HG02571 (cell line): ENCODE data around the gene WFDC10A.
"Not testable (repeated sequence)": the region's sequence is repeated elsewhere in the genome, so short reads cannot be mapped to it uniquely, and the experiment has no call there.

Experiments used
- ATAC-seq: cut with Tn5 transposase; IDR thresholded peaks from one replicate; pipeline ENCODE4 v1.9.1; 2021; ENCODE audit warnings: mild to moderate bottlenecking, moderate library complexity; ENCODE audit not compliant: unreplicated experiment

Gene WFDC10A

GRCh38 chr20:45629496-45630100 is at the start of gene WFDC10A:
Gene WFDC10A (plus strand): TSS chr20:45629739. CDS start chr20:45629814, 75 bp downstream.
- ATAC-seq, result no peak

- ATAC-seq, result no peak
Observed at GRCh38 chr20:45581702-45582101, 47.8 kb upstream of the WFDC10A start.

- ATAC-seq, result no peak
Observed at GRCh38 chr20:45583502-45583901, 46.0 kb upstream of the WFDC10A start.

- not testable (repeated sequence) for ATAC-seq
Observed at GRCh38 chr20:45584294-45584693, 45.2 kb upstream of the WFDC10A start.

DNA sequence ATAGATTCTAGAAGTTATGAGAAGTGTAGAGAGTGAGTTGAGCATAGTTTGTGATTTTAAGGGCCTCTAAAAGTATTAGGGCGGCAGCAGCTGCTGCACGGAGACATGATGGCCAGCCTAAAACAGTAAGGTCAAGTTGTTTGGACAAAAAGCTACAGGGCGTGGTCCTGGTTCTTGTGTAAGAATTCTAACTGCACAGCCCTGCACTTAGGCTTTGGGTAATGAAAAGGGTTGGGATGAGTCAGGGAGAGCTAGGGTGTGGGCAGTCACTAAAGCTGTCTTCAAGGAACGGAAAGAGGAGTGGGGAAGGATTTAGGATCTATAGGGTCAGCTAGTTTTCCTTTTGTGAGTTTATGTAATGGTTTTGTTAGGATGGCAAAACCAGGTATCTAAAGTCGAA is 43.6 kb upstream of the WFDC10A start:
- ATAC-seq, result not testable (repeated sequence)

- ATAC-seq, result no peak
Observed at GRCh38 chr20:45588800-45589199, 40.7 kb upstream of the WFDC10A start.

DNA sequence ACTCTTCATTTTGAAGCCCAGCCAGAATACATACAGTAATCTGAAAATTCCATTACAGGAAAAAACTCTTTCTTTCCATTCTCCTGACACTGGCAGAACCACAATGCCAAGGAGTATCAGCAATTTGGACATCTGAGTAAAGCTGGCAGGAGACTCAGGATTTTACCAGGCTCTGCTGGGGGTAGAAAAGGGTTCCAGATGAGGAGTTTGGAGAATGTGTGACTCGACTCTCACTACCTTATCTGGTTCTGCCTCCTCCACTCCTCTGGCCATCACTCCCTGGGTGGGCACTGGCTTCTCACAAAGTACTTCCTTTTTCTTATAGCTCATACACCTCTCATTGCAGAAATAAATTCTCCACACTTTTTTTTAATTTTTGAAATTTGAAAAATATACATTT is 39.8 kb upstream of the WFDC10A start:
- no peak for ATAC-seq

GRCh38 chr20:45592574-45593189 is 36.9 kb upstream of the WFDC10A start:
- ATAC-seq, result no peak

- no peak for ATAC-seq
Observed at GRCh38 chr20:45593498-45593897, 36.0 kb upstream of the WFDC10A start.

DNA sequence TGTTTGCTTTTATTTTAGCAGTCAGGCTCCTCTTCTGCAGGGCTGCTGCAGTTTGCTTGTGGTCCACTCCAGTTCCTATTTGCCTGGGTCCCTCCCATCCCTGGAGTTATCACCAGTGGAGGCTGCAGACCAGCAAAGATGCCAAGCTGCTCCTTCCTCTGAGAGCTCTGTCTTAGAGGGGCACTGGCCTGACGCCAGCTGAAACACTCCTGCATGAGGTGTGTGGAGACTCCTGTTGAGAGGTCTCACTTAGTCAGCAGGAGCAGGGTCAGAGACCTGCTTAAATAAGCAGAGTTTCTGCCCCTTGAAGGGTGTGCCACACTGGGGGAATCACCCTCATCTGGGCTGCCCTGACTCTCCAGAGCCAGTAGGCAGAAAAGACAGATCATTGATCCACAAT is 34.3 kb upstream of the WFDC10A start:
- ATAC-seq, result no peak

- no peak for ATAC-seq
Observed at GRCh38 chr20:45607810-45608209, 21.7 kb upstream of the WFDC10A start.

- ATAC-seq, result no peak
Observed at GRCh38 chr20:45611054-45611453, 18.5 kb upstream of the WFDC10A start.

DNA sequence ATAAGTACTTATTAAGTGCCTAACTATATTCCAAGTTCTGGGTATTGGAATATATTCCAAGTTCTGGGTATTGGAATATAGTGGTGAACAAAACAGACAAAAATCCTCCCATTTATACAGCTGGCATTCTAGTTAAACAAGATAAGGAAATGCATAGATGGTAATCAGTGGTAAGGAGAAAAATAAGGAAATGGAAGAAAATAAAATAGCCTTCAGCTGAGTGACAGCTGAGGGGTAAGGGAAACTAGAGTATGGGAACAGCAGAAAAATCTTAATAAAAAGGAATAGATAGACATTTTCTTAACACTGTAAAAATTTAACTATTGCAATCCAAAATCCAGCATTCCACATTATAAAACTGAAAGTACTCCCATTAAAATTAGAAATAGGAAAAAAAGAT is 17.2 kb upstream of the WFDC10A start:
- ATAC-seq, result no peak

GRCh38 chr20:45617591-45617990 is 11.9 kb upstream of the WFDC10A start:
- ATAC-seq, result no peak

- no peak for ATAC-seq
Observed at GRCh38 chr20:45621593-45621992, 7.9 kb upstream of the WFDC10A start.

- no peak for ATAC-seq
Observed at GRCh38 chr20:45626540-45626939, 3.0 kb upstream of the WFDC10A start.

DNA sequence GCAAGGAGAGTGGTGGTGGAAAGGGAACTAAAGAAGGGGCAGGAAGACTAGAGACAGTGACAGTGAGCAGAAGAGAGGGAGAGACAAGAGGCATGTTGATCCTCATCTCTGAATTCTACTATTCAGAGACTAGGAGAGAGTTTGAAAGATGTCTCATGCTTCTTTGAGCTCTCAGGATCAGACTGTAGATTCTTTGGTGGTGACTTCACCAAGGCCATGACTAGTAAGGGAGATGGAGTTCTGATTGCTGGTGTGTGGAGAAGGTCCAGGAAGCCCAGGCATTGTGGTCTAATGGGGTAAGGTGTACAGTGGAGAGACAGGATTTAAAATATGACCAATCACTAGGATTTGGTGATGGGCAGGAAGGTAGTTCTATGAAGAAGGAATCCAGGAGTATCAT is 832 bp downstream of the WFDC10A start:
- ATAC-seq, result no peak

DNA sequence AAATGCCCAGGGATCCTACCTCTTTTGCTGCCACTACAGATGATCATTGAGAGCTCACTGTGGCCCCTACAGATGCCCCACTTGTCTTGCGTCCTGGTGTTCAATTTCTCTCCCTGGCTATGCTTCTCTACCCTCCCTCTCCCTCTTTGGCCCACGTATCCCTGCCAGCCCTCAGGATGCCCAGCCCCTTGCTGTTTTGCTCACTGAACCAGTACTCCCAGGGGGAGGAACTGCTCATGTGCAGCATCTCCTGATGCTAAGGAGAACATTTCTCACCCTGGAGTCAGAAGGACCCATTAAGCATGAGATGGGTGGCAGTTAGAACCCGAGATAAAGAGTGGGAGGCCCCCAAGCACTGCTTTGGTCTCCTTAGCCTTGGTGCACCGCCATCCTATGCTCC is 1.6 kb downstream of the WFDC10A start, which contains the start of gene WFDC9:
TSS of gene WFDC9 (minus strand) at position 101 of the 400 bp plus-strand sequence. CDS start 21,103 bp downstream, outside the sequence.
- ATAC-seq, result no peak

GRCh38 chr20:45636513-45636912 is 7.0 kb downstream of the WFDC10A start:
- ATAC-seq, result no peak

GRCh38 chr20:45639687-45640086 is 10.1 kb downstream of the WFDC10A start:
- no peak for ATAC-seq

DNA sequence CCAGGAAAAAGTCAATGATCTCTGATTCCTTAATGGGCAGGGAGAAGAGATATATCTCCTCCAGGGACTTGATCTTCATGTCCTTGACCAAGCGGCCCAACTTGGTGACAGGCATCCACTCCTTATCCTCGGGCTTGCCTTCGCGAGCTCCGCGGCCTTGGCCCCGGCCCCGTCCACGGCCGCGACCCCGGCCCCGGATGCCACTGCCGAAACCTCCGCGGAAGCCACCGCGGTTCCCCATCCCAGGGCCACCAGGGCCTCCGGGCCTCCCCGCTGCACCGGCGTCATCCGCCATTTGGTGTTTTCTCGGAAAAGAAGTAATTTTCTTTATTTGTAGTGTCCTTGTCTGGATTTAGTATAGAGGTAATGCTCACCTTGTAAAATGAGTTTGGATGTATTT is 11.5 kb downstream of the WFDC10A start:
- ATAC-seq, result not testable (repeated sequence)

DNA sequence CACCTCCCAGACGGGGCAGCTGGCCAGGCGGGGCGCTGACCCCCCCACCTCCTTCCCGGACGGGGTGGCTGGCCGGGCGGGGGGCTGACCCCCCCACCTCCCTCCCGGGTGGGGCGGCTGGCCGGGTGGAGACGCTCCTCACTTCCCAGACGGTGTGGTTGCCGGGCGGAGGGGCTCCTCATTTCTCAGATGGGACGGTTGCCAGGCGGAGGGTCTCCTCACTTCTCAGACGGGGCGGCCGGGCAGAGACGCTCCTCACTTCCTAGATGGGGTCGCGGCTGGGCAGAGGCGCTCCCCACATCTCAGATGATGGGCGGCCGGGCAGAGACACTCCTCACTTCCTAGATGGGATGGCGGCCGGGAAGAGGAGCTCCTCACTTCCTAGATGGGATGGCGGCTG is 16.3 kb downstream of the WFDC10A start:
- not testable (repeated sequence) for ATAC-seq

DNA sequence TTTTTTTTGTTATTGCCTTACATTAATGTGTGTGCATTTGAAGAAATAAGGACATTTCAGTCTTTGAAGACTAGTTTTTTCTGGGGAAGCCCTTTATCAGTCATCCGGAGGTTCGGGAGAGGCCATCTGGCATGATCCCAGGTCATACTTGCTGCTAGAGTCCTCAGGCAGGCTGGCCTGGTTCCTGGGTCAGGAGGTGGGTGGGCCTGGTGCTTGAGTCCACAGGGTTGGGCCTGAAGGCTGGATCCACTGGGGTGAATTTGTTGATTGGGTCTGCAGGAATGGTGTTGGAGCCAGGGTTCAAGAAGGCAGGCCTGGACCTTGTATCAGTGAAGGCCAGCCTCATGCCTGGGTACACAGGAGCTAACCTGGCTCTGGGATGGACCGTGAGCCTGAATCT is 17.3 kb downstream of the WFDC10A start:
- ATAC-seq, result no peak
